ENCODE measurements around the gene FAM81B.

DNA sequence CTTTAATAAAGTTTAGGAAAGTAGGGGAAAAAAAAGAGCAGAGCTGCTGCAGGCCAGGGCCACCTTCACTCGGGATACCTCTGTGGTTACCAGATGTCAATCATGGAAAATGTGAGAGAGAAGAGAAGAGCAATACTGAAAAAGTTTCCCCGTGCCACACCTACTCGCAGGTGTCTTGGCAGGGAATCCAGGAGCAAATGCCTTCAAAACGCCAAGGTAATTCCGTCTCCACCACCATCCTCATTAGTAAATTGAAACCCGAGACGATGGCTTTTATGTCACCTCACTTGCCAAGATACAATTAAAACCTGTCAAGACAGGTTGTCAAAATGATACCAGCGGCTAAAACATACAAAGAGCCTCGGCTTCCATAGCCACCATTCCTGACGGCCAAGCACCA, 49.7 kb downstream of the FAM81B start:
- TF ChIP-seq SMC3 (IDR thresholded peaks at IDR 0.05; ENCODE audit: low read depth, low read length): no peak
- TF ChIP-seq, protein P1, sequence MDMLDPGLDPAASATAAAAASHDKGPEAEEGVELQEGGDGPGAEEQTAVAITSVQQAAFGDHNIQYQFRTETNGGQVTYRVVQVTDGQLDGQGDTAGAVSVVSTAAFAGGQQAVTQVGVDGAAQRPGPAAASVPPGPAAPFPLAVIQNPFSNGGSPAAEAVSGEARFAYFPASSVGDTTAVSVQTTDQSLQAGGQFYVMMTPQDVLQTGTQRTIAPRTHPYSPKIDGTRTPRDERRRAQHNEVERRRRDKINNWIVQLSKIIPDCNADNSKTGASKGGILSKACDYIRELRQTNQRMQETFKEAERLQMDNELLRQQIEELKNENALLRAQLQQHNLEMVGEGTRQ (IDR thresholded peaks at IDR 0.05; ENCODE audit: low read depth, low read length): no peak
- TF ChIP-seq, protein P2, sequence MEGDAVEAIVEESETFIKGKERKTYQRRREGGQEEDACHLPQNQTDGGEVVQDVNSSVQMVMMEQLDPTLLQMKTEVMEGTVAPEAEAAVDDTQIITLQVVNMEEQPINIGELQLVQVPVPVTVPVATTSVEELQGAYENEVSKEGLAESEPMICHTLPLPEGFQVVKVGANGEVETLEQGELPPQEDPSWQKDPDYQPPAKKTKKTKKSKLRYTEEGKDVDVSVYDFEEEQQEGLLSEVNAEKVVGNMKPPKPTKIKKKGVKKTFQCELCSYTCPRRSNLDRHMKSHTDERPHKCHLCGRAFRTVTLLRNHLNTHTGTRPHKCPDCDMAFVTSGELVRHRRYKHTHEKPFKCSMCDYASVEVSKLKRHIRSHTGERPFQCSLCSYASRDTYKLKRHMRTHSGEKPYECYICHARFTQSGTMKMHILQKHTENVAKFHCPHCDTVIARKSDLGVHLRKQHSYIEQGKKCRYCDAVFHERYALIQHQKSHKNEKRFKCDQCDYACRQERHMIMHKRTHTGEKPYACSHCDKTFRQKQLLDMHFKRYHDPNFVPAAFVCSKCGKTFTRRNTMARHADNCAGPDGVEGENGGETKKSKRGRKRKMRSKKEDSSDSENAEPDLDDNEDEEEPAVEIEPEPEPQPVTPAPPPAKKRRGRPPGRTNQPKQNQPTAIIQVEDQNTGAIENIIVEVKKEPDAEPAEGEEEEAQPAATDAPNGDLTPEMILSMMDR (conservative IDR thresholded peaks at IDR 0.05; ENCODE audit: low read depth, low read length): no peak
- no peak for TF ChIP-seq RAD21 (IDR thresholded peaks at IDR 0.05; ENCODE audit: low read length)
- no peak for TF ChIP-seq POLR2A (IDR thresholded peaks at IDR 0.05; ENCODE audit: low read depth, low read length)
- TF ChIP-seq CHD1 (IDR thresholded peaks at IDR 0.05; ENCODE audit: low read depth, low read length): no peak
- TF ChIP-seq BHLHE40 (IDR thresholded peaks at IDR 0.05; ENCODE audit: low read depth, low read length): no peak
- no peak for TF ChIP-seq RCOR1 (IDR thresholded peaks at IDR 0.05; ENCODE audit: insufficient replicate concordance, low read length)
- TF ChIP-seq RFX5 (IDR thresholded peaks at IDR 0.05; ENCODE audit: low read depth, low read length): no peak
- TF ChIP-seq FOS (IDR thresholded peaks at IDR 0.05; ENCODE audit: low read depth, low read length): no peak
- TF ChIP-seq MAFK (IDR thresholded peaks at IDR 0.05; ENCODE audit: low read depth, low read length): no peak

Measured in IMR-90 (cell line).